GM18519 (cell line): ENCODE data around the gene TAF15.
A peak's percentile ranks its signal among the peaks of the same experiment; 100 is the strongest.

Experiments used
- ATAC-seq: cut with Tn5 transposase; IDR thresholded peaks from one replicate; pipeline ENCODE4 v1.9.1; 2021; ENCODE audit warnings: mild to moderate bottlenecking, moderate library complexity; ENCODE audit not compliant: unreplicated experiment, low FRiP score

The TAF15 gene

GRCh38 chr17:35868737-35869136 lies 59.5 kb downstream of the TAF15 start, which contains the start of gene HEATR9:
HEATR9 (minus strand) TSS chr17:35868891; CDS start chr17:35868742, 149 bp downstream.
- no peak for ATAC-seq

GRCh38 chr17:35870906-35871819 lies 61.9 kb downstream of the TAF15 start:
- ATAC-seq, result no peak

DNA sequence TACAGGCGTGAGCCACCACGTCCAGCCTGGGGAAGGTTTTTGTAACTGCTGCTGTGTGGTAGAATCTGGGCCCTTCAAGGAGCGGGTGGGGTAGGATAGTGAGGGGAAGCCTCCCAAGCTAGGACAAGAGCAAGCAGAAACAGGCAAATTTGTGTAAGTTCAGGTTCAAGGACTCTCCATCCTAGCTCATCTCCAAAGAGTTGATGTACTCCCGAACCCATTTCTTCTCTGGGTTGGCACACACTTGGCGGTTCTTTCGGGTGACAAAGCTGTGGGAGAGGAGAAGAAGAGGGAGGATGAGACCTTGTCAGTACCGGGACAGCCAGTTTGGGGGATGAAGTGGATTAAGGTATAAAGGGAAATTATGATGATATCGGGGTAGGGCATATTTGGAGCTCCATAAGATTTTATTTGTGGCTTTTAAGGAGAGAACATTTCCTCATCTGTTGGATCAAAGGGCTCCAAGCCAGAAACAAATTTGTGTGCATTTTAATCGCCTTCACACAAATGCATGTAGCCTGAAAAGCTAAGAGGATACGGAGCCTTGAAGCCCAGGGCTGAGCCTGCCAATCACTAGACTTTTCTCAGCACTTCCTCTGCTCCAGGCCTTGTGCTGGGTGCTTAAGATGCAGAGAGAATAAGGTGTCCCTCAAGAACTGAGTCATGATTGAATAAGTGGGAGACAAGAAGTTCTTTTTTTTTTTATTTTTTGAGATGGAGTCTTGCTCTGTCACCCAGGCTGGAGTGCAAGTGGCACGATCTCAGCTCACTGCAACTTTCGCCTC lies 63.1 kb downstream of the TAF15 start:
- ATAC-seq, result no peak

DNA sequence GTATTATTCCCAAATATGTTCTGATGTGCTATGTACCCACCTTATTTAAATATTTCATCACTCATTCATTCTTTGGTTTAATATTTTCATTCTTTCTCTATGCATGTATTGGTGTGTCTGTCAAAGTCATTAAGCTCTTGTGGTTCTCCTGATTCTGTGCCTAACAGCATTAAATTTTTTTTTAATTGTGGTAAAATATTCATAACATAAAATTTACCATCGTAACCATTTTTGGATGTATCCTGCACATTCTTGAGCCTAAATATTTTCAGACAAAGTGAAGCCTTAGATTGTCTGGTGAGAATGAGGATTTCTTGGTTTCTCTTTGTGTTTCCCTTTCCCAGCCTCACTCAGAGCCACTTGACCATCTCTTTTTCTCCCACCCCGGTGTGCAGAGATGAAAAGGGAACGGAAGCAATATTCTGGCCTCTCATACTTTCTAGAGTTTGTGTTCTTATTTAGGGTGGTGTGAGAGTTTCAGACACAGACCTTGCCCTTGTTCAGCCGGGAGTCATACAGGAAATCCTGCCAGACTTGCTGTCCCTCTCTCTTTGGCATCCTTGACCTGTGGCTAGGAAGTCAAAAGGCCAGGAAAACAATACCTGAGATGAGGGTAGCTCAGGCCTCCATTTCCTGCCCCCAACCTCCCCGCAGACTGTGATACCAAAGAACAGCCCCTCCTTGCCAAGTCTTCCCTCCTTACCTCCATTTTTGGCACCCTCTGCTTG lies 66.0 kb downstream of the TAF15 start:
- ATAC-seq, result no peak

DNA sequence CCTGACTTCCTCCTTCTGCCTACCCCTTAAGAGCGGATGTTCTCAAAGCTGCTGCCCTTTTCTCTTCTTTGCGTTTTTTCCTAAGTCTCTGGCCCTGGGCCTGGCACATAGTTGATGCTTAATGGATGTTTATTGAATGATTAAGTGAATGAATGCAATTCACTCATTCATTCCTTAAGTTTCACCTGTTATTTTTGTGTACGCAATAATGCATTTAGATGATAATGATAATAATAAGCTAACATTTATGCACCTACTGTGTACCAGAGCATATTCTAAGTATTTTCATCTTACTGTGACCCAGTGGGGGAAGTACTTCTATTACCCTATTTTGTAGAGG lies 66.5 kb downstream of the TAF15 start:
- ATAC-seq, result no peak

DNA sequence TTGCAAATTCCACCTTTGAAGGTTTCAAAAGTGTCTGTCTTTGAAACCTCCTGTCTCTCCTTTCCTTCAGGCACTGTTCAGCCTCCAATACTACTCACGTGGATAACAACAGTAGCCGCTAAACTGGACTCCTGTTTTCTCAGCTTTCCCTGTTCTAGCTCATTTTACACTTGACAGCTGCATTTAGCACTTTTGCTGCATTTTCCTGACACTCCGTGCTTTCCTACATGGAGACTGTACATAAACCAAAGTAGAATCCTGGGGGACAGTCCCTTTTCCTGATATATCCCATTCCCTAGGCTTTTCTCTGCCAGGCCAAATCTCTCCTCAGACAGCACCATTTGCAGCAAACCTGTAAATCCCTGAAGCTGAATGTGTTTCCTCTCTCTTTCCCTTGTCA lies 67.2 kb downstream of the TAF15 start:
- no peak for ATAC-seq

DNA sequence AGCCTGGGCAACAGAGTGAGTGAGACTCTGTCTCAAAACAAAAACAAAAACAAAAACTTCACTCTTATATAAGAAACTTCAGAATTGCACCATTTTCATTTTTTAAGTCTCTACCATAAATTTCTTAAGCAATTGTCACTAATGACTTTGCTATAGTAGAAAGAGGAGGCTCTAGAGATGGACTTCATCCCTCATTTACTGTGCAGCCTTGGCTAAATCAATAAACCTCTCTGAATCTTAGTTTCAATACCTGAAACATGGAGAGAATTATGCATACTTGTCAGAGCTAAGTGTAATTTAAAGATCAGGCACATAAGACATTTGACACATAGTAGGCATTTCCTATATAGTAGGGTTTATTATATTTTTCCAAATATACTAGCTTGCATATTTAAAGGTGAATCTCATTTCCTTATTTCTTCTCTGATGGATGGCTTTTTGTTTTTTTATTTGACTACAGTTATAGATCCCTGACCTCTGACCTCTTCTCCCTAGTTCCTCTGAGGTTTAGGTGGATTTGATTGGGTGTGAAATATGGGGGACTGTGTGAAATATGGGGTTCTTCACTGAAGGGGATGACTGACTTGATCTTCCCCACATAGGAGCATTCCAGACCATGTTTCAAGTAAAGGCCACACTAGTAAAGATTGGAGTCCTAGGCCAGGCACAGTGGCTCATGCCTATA lies 68.2 kb downstream of the TAF15 start:
- ATAC-seq, result no peak

GRCh38 chr17:35878361-35878760 lies 69.1 kb downstream of the TAF15 start:
- ATAC-seq, result no peak

- ATAC-seq, result peak; percentile 73
These were observed 70.7 kb downstream of the TAF15 start, which contains the start of gene CCL5 for GRCh38 chr17:35879773-35880654. CCL5 (minus strand) TSS chr17:35880360.

DNA sequence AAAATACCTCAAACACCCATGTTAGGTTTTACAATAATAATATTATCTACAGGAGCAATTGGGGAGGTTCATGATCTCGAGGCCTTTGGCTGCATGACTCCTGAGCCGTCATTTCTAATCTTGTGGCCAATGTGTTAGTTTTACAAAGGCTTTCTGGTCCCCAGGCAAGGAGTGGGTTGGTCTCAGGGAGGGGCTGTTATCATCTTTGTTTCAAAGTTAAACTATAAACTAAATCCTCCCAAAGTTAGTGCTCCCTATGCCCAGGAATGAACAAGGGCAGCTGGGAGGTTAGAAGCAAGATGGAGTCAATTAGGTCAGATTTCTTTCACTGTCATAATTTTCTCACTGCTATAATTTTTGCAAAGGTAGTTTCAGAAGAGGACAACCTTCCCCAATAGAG lies 80.0 kb downstream of the TAF15 start:
- ATAC-seq, result no peak

DNA sequence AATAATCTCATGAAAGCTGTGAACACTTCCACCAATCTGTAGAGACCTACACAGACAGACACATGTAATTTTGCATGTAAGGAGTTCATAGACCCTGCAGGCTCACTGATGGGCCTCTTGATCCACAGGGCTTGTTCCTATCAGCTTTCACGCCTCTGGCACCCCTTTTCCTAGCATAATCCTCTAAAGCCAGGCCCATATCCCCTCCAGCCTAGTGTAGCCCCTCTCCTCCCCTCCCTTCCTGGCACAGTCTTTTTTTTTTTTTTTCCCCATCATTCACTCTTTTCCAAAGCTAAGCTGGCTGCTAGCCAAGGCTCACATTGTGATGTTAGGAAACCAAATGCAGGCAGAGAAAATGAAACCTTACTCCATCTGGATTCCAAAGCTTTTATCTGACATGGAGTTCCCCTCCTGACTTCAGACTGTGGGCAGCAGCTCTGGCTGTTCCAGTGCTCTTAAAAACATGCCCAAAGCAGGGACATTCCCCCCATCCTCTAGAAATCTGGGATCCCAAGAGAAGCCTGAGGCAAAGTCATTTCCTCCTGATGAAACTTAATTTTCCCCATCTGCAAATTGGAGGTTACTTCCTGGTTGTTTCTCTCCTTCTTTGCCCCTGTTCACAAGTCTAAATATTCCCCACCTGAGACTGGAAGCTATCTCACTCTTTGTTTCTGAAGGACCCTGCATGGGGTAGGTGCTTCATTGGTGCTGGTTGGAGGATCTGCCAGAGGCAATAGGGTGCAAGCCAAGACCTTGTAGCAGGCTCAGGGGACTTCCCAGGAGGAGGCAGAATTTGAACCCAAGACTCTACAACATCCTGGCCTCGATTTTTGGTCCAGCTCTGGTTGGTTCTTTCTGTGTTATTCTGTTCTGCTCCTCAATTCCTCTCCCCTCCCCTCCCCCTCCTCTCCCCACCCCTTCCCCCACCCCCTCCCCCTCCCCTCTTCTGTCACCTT lies 80.8 kb downstream of the TAF15 start:
- ATAC-seq, result no peak

DNA sequence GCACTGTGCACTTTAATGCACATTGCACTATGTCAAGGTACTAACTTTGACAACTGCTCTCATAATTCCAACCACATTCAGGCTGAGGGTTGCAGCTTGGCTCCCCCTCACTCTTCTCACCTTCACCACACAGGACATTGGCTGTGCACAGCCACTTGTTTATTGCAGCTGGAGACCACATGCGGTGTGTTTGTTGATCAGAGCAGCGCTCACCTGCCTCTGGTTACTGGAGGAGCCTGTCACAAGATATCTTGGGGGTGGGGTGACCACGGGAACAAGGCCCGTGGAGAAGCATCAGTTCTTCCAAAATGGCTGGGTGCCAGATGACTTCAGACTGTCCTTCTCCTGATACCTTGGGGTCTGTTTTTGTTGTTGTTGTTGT lies 81.5 kb downstream of the TAF15 start:
- no peak for ATAC-seq

GRCh38 chr17:35891269-35891668 lies 82.0 kb downstream of the TAF15 start:
- ATAC-seq, result no peak

- no peak for ATAC-seq
These were observed 83.1 kb downstream of the TAF15 start for GRCh38 chr17:35892091-35893035.

- no peak for ATAC-seq
These were observed 84.5 kb downstream of the TAF15 start for GRCh38 chr17:35893751-35894150.

DNA sequence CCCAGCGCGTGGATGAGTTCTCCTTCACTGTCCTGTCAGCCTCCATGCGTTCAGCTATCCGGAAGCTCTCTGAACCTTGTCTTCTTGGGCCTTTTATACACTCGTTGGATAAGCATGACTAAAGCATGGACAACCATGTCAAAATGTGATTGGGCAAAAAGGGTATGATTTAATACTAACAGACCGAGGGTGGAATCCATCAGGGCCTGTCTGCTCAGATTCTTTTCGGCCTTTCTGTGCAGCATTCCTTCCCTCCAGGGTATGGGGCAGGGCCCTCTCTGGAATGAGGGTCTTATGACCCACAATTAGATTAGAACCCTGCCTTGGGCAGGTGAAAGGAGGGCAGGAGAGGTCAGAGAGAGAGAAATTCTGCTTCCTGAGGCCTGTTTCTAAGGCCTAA lies 84.9 kb downstream of the TAF15 start:
- no peak for ATAC-seq
